ENCODE data around the gene ERC1.

GRCh38 chr12:1071182-1071581 lies 80.2 kb downstream of the ERC1 start:
- no peak for TF ChIP-seq POLR2A (IDR thresholded peaks at IDR 0.05; ENCODE audit: low read length)
- no peak for TF ChIP-seq GATA1 (IDR thresholded peaks at IDR 0.05; ENCODE audit: low read depth, low read length)
